Activated CD8-positive, alpha-beta memory T cell treated with anti-CD3 and anti-CD28 coated beads for 36 hours (primary cell): Measurements from ENCODE around the gene OR5M3. TPM values are rescaled to one million over a fixed set of nuclear protein-coding genes. Genes with fewer than 3 reads are reported as not detected.

ENCODE experiments used
- CTCF ChIA-PET: fragments of 350-600 bp; sonication (Branson Sonifier 250); formaldehyde crosslinking; loops from one replicate; lab custom pipeline; 2021; ENCODE audit warnings: antibody characterized with exemption; lab: Charles Lee
- POLR2A ChIA-PET: fragments of 350-600 bp; sonication (Branson Sonifier 250); formaldehyde crosslinking; loops from one replicate; lab custom pipeline; 2021; ENCODE audit warnings: antibody characterized with exemption; lab: Charles Lee
- total RNA-seq, 2 experiments: library from RNA; stranded (reverse); gene quantifications; one replicate each; pipeline ENCODE4 v1.2.3, GENCODE V29; 2021

Gene OR5M3
- total RNA-seq: not detected

DNA sequence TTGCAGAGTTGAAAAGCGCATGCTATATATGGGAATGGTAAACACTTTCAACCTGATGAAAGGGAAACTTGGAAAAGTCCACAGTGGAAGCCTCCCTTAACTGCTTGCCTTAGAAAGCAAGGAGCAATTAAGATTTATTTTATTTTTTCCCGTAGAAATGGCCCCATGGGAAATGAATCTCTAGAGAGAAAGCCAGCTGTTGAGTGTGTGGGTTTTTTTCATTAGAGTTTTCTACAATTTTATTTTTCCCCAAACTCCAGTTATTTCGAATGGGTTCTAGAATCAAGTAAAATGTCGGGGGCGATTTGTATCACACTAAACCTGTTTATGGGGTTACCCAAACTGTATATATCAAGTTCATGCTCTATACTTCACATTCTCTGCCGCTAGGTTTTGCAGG is at the start of gene OR5M3:
OR5M3 (minus strand) TSS at position 101 of the 400 bp plus-strand sequence. CDS start 2,855 bp downstream, outside the sequence.
- POLR2A ChIA-PET: no interaction called here

DNA sequence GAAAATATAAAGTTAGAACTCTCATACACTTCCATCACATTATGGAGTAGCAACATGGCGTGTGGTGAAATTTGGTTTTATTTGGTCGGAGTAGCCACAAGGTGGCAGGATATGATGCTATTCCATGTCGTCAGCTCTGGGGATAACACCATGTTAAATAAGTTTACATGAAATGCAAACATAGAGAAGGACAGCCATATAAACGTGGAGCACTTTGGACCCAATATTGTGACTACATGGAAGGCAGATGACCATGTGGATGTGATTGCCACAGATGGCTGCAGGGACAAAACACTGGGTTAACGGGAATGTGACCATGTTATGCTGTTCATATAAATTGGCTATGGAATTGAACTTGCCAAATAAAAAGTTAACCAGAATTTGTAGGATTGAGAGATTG is 48.9 kb upstream of the OR5M3 start:
- CTCF ChIA-PET: no interaction called here

More for the DNA sequence above, at the start of gene OR5M3:
- CTCF ChIA-PET: no interaction called here

DNA sequence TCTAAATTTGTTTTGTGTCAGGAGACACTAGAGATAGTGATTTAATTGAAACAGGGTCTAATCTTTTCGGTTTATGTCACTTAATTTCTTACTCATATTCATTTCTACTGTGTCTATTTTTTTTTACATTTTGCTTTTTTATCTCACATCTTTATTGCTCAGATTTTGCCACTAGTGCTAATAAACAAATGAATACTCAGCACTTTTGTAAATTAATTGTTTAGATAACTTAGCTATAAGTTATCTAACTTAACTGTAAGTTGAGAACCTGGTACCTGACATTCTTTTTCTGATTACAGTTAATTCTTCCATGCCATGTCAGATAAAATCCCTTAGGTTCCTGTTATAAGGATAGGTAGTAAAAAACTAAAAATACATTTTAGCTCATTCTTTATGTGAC is 40.1 kb upstream of the OR5M3 start:
- ChIA-PET CTCF (no interaction called here), POLR2A (no interaction called here)

More for the DNA sequence above, 48.9 kb upstream of the OR5M3 start:
- POLR2A ChIA-PET: no interaction called here

GRCh38 chr11:56509439-56509838 is 36.3 kb upstream of the OR5M3 start:
- CTCF ChIA-PET: no interaction called here

DNA sequence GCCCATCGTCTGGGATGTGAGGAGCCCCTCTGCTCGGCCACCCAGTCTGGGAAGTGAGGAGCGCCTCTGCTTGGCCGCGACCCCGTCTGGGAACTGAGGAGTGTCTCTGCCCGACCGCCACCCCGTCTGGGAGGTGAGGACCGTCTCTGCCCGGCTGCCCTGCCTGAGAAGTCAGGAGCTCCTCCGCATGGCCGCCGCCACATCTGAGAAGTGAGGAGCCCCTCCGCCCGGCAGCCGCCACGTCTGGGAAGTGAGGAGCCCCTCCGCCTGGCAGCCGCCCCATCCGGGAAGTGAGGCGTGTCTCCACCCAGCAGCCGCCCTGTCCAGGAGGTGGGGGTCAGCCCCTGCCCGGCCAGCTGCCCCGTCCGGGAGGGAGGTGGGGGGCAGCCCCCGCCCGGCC is 23.9 kb upstream of the OR5M3 start:
- ChIA-PET CTCF (no interaction called here), POLR2A (no interaction called here)

More at GRCh38 chr11:56509439-56509838, 36.3 kb upstream of the OR5M3 start:
- POLR2A ChIA-PET: no interaction called here

GRCh38 chr11:56495117-56495516 is 22.0 kb upstream of the OR5M3 start:
- POLR2A ChIA-PET: no interaction called here
- CTCF ChIA-PET: no interaction called here

GRCh38 chr11:56491270-56491669 is 18.1 kb upstream of the OR5M3 start, which contains the start of gene OR5M8:
Gene OR5M8, minus strand, starts transcription at chr11:56491370. Its CDS starts 0 bp downstream, at chr11:56491370.
- ChIA-PET POLR2A (no interaction called here), CTCF (no interaction called here)

DNA sequence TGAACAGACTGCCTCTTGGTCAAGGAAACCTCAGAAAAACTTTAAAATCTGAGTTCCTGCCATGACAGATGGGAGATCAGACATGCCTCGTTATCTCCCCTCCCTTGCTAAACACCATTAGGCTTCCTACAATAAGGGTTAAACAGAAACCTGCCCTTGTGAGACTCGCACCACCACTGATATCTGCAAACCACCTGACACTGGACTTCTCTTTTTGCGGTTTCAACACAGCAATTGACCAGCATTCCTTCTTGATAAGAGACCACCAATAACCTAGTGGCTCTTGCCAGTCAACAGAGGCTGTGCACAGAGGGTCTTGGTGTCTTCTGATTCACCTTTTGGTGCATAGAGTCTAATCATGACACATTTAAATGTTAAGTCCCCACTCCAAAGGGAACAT is 13.6 kb upstream of the OR5M3 start:
- CTCF ChIA-PET: no interaction called here
- POLR2A ChIA-PET: no interaction called here

- CTCF ChIA-PET: interaction anchor here (0.6 kb wide), 1 partner anchor 738 kb away, joined by 3 read pairs; no protein-coding TSS in a partner anchor
- POLR2A ChIA-PET: no interaction called here
Observed at GRCh38 chr11:56474729-56475235, 1.6 kb upstream of the OR5M3 start.

DNA sequence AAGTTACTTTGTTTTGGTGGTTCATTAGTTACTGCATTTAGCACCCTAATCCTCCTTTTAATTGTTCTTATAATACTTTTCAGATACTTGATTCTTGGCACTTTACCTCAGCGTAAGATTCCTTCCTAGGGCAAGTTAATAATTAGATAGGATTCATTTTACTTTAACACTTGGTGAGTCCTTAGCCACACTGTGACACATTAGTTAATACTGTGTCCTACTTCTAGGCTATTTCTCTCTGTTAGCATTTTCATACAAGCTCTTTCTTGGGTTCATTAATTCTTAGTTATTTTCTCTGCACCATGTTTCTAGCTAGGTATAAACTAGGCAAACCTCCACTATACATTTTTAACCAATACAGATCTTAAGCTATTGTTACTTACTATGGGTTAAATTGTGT is 16.1 kb downstream of the OR5M3 start:
- CTCF ChIA-PET: no interaction called here
- POLR2A ChIA-PET: no interaction called here

GRCh38 chr11:56453521-56453920 is 19.6 kb downstream of the OR5M3 start:
- POLR2A ChIA-PET: no interaction called here
- CTCF ChIA-PET: no interaction called here

Other genes with a start within 250 kb of the OR5M3 start
- gene OR5T2, start 239.1 kb downstream of the OR5M3 start, total RNA-seq: not detected
- not detected for gene OR5T3, start 221.1 kb downstream of the OR5M3 start, total RNA-seq
- gene OR5T1, start 199.2 kb downstream of the OR5M3 start, total RNA-seq: not detected
- not detected for gene OR8H1, start 181.1 kb downstream of the OR5M3 start, total RNA-seq
- gene OR8K3, start 158.2 kb downstream of the OR5M3 start, total RNA-seq: not detected
- not detected for gene OR8K1, start 127.3 kb downstream of the OR5M3 start, total RNA-seq
- not detected for gene OR8J1, start 119.1 kb downstream of the OR5M3 start, total RNA-seq
- not detected for gene OR8U1, start 97.7 kb downstream of the OR5M3 start, total RNA-seq
- gene OR5AL1, start 60.7 kb downstream of the OR5M3 start, total RNA-seq: not detected
- not detected for gene OR5M8, start 18.0 kb upstream of the OR5M3 start, total RNA-seq
- gene OR5M11, start 69.9 kb upstream of the OR5M3 start, total RNA-seq: not detected
- gene OR5M10, start 104.4 kb upstream of the OR5M3 start, total RNA-seq: not detected
- not detected for gene OR5M1, start 141.5 kb upstream of the OR5M3 start, total RNA-seq
- gene OR5AP2, start 169.1 kb upstream of the OR5M3 start, total RNA-seq: not detected
- gene OR5AR1, start 190.3 kb upstream of the OR5M3 start, total RNA-seq: not detected
- gene OR9G1, start 225.7 kb upstream of the OR5M3 start, total RNA-seq: not detected